GM12878 (cell line): ENCODE data around the gene COQ10B.

Experiments
- CBX3 ChIP-seq: fragments of 200-600 bp; sonication (generic); IDR thresholded peaks from 2 replicates; pipeline ENCODE4 v1.6.1; 2016; ENCODE audit warnings: low read depth, borderline replicate concordance
- CREM ChIP-seq: IDR thresholded peaks from 2 replicates; pipeline ENCODE4 v1.6.1; 2014; ENCODE audit warnings: antibody characterized with exemption, low read depth
- KAT2A ChIP-seq: conservative IDR thresholded peaks from 2 replicates; pipeline ENCODE4 v1.6.1; 2011; ENCODE audit warnings: low read depth, low read length; ENCODE audit not compliant: control insufficient read depth
- MXI1 ChIP-seq: fragments of 150-350 bp; IDR thresholded peaks from 2 replicates; pipeline ENCODE4 v1.6.1; 2011; ENCODE audit warnings: low read depth, mild to moderate bottlenecking, inconsistent platforms, low read length, improper control_type of control experiment
- MYC ChIP-seq: IDR thresholded peaks from 2 replicates; pipeline ENCODE4 v1.6.1; 2011; ENCODE audit warnings: mild to moderate bottlenecking, low read length, moderate library complexity, inconsistent platforms; ENCODE audit not compliant: insufficient read depth, insufficient replicate concordance, insufficient read length, severe bottlenecking
- ZNF24 ChIP-seq: fragments of 450-650 bp; IDR thresholded peaks from 2 replicates; pipeline ENCODE4 v1.6.1; 2017; ENCODE audit warnings: antibody characterized with exemption, mild to moderate bottlenecking
- TF ChIP-seq, protein P1 (sequence below), 3 experiments: IDR thresholded peaks in 2 of 3; conservative IDR thresholded peaks in 1 of 3; 2 replicates each; pipeline ENCODE4 v1.5.1; 2011; ENCODE audit warnings: low read depth in 3 of 3, low read length in 3 of 3, mild to moderate bottlenecking in 3 of 3, control low read depth in 2 of 3, moderate library complexity in 2 of 3, inconsistent platforms in 1 of 3, mixed read lengths in 1 of 3; ENCODE audit not compliant: control insufficient read depth in 2 of 3, insufficient read depth in 1 of 3; ENCODE audit errors: extremely low read depth in 1 of 3
- TF ChIP-seq, protein P2 (sequence below): IDR thresholded peaks from 2 replicates; pipeline ENCODE4 v1.6.1; 2012; ENCODE audit warnings: low read depth, low read length, improper control_type of control experiment

DNA sequence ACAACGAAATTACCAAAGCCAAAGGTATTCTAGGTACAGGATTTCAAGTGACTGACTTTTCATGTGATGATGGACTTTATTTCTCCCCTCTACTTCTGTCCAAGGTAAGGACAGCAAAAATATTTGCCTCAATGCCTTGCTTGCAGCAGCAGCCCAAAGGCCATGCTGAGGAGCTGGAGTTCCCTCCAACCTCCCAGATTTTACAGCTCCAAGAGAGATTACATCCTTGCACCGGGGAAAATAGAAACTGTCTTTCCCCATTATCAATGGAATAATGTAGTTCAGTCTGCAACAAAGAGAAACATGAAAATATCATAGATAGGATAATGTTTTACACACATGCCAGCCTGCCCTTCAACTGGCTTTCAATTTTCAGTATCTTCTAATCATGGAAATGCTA is 32.8 kb downstream of the COQ10B start:
- TF ChIP-seq MXI1 (no peak), MYC (no peak), KAT2A (no peak), CBX3 (no peak), CREM (no peak), ZNF24 (no peak)
- TF ChIP-seq, protein P1, sequence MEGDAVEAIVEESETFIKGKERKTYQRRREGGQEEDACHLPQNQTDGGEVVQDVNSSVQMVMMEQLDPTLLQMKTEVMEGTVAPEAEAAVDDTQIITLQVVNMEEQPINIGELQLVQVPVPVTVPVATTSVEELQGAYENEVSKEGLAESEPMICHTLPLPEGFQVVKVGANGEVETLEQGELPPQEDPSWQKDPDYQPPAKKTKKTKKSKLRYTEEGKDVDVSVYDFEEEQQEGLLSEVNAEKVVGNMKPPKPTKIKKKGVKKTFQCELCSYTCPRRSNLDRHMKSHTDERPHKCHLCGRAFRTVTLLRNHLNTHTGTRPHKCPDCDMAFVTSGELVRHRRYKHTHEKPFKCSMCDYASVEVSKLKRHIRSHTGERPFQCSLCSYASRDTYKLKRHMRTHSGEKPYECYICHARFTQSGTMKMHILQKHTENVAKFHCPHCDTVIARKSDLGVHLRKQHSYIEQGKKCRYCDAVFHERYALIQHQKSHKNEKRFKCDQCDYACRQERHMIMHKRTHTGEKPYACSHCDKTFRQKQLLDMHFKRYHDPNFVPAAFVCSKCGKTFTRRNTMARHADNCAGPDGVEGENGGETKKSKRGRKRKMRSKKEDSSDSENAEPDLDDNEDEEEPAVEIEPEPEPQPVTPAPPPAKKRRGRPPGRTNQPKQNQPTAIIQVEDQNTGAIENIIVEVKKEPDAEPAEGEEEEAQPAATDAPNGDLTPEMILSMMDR (IDR thresholded peaks at IDR 0.05 in 2 of 3, conservative IDR thresholded peaks at IDR 0.05 in 1 of 3; ENCODE audit: control insufficient read depth in 2 of 3, extremely low read depth in 1 of 3, insufficient read depth in 1 of 3, low read depth in 3 of 3, low read length in 3 of 3): no peak
- TF ChIP-seq, protein P2, sequence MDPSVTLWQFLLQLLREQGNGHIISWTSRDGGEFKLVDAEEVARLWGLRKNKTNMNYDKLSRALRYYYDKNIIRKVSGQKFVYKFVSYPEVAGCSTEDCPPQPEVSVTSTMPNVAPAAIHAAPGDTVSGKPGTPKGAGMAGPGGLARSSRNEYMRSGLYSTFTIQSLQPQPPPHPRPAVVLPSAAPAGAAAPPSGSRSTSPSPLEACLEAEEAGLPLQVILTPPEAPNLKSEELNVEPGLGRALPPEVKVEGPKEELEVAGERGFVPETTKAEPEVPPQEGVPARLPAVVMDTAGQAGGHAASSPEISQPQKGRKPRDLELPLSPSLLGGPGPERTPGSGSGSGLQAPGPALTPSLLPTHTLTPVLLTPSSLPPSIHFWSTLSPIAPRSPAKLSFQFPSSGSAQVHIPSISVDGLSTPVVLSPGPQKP: no peak
